Measurements from ENCODE around the gene NFYB.

- TF ChIP-seq CTCF (IDR thresholded peaks at IDR 0.05) (no peak), EP300 (IDR thresholded peaks at IDR 0.05) (no peak), POLR2AphosphoS5 (IDR thresholded peaks at IDR 0.05) (no peak)
These were observed 3.1 kb downstream of the NFYB start for GRCh38 chr12:104134882-104135281.

All from sigmoid colon (tissue), 4 donors.